A172 (cell line): Measurements from ENCODE around the gene MSANTD7. TPM values are rescaled to one million over a fixed set of nuclear protein-coding genes. Genes with fewer than 3 reads are reported as not detected.

ENCODE experiments used
- DNase-seq: peaks from one replicate; pipeline ENCODE4 v3.0.0-alpha.2; 2015; ENCODE audit warnings: low spot score
- total RNA-seq: library from RNA; depleted of rRNA; stranded (reverse); fragments of >200 nt; shearing (Covaris generic); gene quantifications from 2 replicates; pipeline ENCODE4 v1.2.3, GENCODE V29; 2014; rRNA removed

The MSANTD7 gene
- total RNA-seq, 1 experiment from 2014 or later: 22.5 TPM

DNA sequence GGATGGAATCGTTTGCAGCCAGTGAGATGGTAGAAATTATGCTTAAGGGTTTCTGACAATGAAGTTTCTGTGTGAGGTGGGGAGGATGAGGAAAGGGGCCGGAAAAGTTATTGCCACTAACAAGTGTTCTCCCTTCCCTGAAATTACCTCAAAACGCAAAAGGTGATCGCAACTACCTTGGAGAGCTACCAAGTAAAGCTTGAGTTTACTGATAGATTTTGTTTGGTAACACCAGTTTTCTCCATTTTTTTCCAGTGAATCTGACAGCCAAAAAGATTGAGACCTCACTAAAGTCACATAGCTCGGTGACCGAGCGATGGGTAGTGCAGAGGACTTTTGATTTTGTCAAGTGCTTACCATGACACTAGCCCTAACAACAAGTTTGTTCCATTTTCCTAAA lies 42.1 kb downstream of the MSANTD7 start:
- DNase-seq: no peak

DNA sequence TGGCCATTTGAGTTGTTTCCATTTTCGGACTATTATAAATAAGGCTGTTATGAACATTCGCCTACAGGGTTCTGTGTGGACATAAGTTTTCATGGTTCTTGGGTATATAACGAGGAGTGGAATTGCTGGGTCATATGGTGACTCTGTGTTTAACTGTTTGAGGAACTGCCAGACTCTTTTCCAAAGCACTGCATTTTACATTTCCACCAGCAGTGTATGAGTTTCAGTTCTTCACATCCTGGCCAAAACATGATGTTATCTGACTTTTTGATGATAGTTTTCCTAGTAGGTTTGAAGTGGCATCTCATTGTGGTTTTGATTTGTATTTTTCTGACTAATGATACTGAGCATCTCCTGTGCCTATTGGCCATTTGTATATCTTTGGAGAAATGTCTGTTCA lies 46.0 kb downstream of the MSANTD7 start:
- no peak for DNase-seq

Other genes starting within 250 kb of the MSANTD7 start
- gene FAM107B, start 63.4 kb upstream of the MSANTD7 start, total RNA-seq: 18.2 and 24.3 TPM in 2 replicates
- 1.2 and 1.8 TPM in 2 replicates for gene CDNF, start 269 bp upstream of the MSANTD7 start, total RNA-seq
- gene HSPA14, start within 50 bp of the MSANTD7 start, total RNA-seq: 65.3 and 82.9 TPM in 2 replicates
- gene SUV39H2, start 40.6 kb downstream of the MSANTD7 start, total RNA-seq: 50.5 and 64.3 TPM in 2 replicates
- 13.3 and 14.4 TPM in 2 replicates for gene DCLRE1C, start 115.8 kb downstream of the MSANTD7 start, total RNA-seq
- 0.48 TPM in 1 of 2 replicates, not detected in the other for gene MEIG1, start 121.1 kb downstream of the MSANTD7 start, total RNA-seq
- not detected in 2 replicates for gene OLAH, start 205.6 kb downstream of the MSANTD7 start, total RNA-seq